ENCODE data around the gene BICDL1. TPM values are rescaled to one million over a fixed set of nuclear protein-coding genes. Genes with fewer than 3 reads are reported as not detected.

The BICDL1 gene
- polyA plus RNA-seq, 1 of the 3 experiments (the other 2 are of a cell fraction), result 0.35 TPM

DNA sequence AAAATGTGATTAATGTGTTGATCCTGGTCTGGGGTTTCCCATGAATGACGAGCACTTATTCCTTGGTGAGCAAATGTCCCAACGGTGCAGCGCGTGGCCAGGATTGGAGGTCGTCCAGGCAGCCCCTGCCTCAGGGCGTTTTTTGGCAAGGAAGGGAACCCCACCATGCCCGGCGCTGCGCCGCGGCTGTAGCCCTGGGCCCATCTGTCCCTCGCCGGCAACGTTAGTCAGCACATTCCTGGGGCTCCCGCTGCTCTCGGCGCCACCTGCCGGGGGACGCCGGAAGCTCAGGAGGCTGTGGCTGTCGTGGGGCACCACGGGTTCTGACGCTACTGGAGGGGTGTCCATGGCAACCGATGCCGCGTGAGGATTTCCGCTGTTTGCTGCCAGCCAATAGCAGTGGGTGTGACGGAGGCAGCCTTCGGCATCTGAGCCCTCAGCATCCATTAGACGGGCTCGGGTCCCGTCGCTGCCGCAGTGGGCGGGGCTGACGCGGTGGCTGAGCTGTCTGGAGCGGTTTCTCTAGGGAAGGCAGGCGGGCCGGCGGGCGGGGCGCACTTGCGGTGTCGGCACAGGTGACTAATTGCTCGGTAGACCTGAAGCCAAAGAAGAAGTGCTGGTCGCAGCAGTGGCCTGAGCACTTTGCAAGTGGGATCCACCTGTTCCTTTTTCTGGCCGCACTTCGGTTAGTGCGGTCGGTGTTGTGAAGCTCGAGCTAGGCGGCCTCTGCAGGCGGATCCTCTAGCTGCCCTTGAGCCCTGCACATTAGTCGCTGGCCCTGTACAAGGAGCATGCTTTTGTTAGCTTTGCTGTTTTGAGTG, 98.0 kb downstream of the BICDL1 start:
- Histone ChIP-seq H3K27me3 (ENCODE audit: insufficient read depth) (no peaks in the 10 kb centered on the region), H3K9me2 (no peaks in the 10 kb centered on the region), H3K9me3 (no peaks in the 10 kb centered on the region), H3K36me3 (replicated peaks in 1 of 2; ENCODE audit: control insufficient read depth in 1 of 2, insufficient read depth in 2 of 2, low read length in 1 of 2) (peaks cover 0 to 5% of the 10 kb centered on the region in 2 experiments), H3K4me1 (ENCODE audit: control insufficient read depth in 1 of 2, insufficient read depth in 2 of 2, low read depth in 1 of 2, low read length in 1 of 2) (peaks cover 0 to 14% of the 10 kb centered on the region in 2 experiments; a peak in 1 of 4 replicates), H3K9ac (peak overlapping the region; percentile 69), H3K4me3 (ENCODE audit: low read depth in 2 of 2, low read length in 1 of 2) (peak overlapping the region; percentile 54 to 63), H3K27ac (ENCODE audit: low read depth in 2 of 2, low read length in 1 of 2) (peak overlapping the region; percentile 74 to 75), H3K79me2 (ENCODE audit: insufficient read depth) (no peaks in the 10 kb centered on the region), H3K4me2 (peak overlapping the region; percentile 82), H3F3A (replicated peaks; ENCODE audit: insufficient read depth) (peaks cover 7% of the 10 kb centered on the region), H4K20me1 (ENCODE audit: insufficient read depth) (no peaks in the 10 kb centered on the region), H2AFZ (ENCODE audit: low read depth) (peak overlapping the region; percentile 95)
- POLR2A ChIA-PET, result interaction anchor here (0.8 to 1.5 kb wide), 5 partner anchors 30 to 205 kb away, joined by 3 to 15 read pairs (median 6); partner anchors contain the start of genes BICDL1, RAB35, RNU4-2 and RPLP0
- peak; percentile 99 for DNase-seq
- 2% methylated on average over 14 of the region's 55 CpGs for WGBS (ENCODE audit: low lambda C conversion rate)
- CTCF ChIA-PET, result interaction anchor here (0.5 to 1.8 kb wide), 18 partner anchors 9 to 1017 kb away, joined by 3 to 10 read pairs (median 4); partner anchors contain the start of genes BICDL1 and RAB35
- TF ChIP-seq, protein P1, sequence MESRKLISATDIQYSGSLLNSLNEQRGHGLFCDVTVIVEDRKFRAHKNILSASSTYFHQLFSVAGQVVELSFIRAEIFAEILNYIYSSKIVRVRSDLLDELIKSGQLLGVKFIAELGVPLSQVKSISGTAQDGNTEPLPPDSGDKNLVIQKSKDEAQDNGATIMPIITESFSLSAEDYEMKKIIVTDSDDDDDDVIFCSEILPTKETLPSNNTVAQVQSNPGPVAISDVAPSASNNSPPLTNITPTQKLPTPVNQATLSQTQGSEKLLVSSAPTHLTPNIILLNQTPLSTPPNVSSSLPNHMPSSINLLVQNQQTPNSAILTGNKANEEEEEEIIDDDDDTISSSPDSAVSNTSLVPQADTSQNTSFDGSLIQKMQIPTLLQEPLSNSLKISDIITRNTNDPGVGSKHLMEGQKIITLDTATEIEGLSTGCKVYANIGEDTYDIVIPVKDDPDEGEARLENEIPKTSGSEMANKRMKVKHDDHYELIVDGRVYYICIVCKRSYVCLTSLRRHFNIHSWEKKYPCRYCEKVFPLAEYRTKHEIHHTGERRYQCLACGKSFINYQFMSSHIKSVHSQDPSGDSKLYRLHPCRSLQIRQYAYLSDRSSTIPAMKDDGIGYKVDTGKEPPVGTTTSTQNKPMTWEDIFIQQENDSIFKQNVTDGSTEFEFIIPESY (IDR thresholded peaks at IDR 0.05; ENCODE audit: borderline replicate concordance, low read depth), result no peak
- peak; percentile 22; the same call in 1 of the 2 replicates for TF ChIP-seq NFIC (IDR thresholded peaks at IDR 0.05; ENCODE audit: borderline replicate concordance)
- TF ChIP-seq, protein P2, sequence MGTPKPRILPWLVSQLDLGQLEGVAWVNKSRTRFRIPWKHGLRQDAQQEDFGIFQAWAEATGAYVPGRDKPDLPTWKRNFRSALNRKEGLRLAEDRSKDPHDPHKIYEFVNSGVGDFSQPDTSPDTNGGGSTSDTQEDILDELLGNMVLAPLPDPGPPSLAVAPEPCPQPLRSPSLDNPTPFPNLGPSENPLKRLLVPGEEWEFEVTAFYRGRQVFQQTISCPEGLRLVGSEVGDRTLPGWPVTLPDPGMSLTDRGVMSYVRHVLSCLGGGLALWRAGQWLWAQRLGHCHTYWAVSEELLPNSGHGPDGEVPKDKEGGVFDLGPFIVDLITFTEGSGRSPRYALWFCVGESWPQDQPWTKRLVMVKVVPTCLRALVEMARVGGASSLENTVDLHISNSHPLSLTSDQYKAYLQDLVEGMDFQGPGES (IDR thresholded peaks at IDR 0.05; ENCODE audit: low read depth, low read length), result no peak; the same call in 1 of the 2 replicates
- peak; percentile 92 for TF ChIP-seq TEAD4 (IDR thresholded peaks at IDR 0.05; ENCODE audit: borderline replicate concordance, insufficient read depth)
- TF ChIP-seq RAD21 (IDR thresholded peaks at IDR 0.05; ENCODE audit: low read length), result peak; percentile 73
- TF ChIP-seq POLR2AphosphoS5 (IDR thresholded peaks at IDR 0.05; ENCODE audit: low read depth, low read length), result peak; percentile 55
- peak; percentile 98 for TF ChIP-seq SIN3A (IDR thresholded peaks at IDR 0.05; ENCODE audit: borderline replicate concordance, low read depth, low read length)
- TF ChIP-seq, protein P3, sequence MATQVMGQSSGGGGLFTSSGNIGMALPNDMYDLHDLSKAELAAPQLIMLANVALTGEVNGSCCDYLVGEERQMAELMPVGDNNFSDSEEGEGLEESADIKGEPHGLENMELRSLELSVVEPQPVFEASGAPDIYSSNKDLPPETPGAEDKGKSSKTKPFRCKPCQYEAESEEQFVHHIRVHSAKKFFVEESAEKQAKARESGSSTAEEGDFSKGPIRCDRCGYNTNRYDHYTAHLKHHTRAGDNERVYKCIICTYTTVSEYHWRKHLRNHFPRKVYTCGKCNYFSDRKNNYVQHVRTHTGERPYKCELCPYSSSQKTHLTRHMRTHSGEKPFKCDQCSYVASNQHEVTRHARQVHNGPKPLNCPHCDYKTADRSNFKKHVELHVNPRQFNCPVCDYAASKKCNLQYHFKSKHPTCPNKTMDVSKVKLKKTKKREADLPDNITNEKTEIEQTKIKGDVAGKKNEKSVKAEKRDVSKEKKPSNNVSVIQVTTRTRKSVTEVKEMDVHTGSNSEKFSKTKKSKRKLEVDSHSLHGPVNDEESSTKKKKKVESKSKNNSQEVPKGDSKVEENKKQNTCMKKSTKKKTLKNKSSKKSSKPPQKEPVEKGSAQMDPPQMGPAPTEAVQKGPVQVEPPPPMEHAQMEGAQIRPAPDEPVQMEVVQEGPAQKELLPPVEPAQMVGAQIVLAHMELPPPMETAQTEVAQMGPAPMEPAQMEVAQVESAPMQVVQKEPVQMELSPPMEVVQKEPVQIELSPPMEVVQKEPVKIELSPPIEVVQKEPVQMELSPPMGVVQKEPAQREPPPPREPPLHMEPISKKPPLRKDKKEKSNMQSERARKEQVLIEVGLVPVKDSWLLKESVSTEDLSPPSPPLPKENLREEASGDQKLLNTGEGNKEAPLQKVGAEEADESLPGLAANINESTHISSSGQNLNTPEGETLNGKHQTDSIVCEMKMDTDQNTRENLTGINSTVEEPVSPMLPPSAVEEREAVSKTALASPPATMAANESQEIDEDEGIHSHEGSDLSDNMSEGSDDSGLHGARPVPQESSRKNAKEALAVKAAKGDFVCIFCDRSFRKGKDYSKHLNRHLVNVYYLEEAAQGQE (IDR thresholded peaks at IDR 0.05; ENCODE audit: low read depth, low read length), result peak; percentile 70; the same call in 1 of the 2 replicates
- no peak for TF ChIP-seq MEF2A (IDR thresholded peaks at IDR 0.05; ENCODE audit: borderline replicate concordance, low read depth)
- peak; percentile 17; the same call in 1 of the 2 replicates for TF ChIP-seq GABPA (IDR thresholded peaks at IDR 0.05; ENCODE audit: low read depth)
- TF ChIP-seq, protein P4, sequence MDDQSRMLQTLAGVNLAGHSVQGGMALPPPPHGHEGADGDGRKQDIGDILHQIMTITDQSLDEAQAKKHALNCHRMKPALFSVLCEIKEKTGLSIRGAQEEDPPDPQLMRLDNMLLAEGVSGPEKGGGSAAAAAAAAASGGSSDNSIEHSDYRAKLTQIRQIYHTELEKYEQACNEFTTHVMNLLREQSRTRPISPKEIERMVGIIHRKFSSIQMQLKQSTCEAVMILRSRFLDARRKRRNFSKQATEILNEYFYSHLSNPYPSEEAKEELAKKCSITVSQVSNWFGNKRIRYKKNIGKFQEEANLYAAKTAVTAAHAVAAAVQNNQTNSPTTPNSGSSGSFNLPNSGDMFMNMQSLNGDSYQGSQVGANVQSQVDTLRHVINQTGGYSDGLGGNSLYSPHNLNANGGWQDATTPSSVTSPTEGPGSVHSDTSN (IDR thresholded peaks at IDR 0.05), result peak; percentile 40
- TF ChIP-seq, protein P5, sequence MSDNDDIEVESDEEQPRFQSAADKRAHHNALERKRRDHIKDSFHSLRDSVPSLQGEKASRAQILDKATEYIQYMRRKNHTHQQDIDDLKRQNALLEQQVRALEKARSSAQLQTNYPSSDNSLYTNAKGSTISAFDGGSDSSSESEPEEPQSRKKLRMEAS (IDR thresholded peaks at IDR 0.05; ENCODE audit: low read depth), result peak; percentile 79
- TF ChIP-seq, protein P6, sequence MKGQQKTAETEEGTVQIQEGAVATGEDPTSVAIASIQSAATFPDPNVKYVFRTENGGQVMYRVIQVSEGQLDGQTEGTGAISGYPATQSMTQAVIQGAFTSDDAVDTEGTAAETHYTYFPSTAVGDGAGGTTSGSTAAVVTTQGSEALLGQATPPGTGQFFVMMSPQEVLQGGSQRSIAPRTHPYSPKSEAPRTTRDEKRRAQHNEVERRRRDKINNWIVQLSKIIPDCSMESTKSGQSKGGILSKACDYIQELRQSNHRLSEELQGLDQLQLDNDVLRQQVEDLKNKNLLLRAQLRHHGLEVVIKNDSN (IDR thresholded peaks at IDR 0.05; ENCODE audit: borderline replicate concordance, low read depth), result peak; percentile 62; the same call in 1 of the 2 replicates
- TF ChIP-seq EP300 (IDR thresholded peaks at IDR 0.05; ENCODE audit: borderline replicate concordance in 1 of 2, low read depth in 1 of 2, low read length in 1 of 2), result peak in 1 of 2 experiments; percentile 57; a peak in 2 of 4 replicates
- TF ChIP-seq ELF1 (IDR thresholded peaks at IDR 0.05), result peak; percentile 85
- peak; percentile 97 for TF ChIP-seq MXI1 (IDR thresholded peaks at IDR 0.05; ENCODE audit: low read depth, low read length)
- TF ChIP-seq, protein P7, sequence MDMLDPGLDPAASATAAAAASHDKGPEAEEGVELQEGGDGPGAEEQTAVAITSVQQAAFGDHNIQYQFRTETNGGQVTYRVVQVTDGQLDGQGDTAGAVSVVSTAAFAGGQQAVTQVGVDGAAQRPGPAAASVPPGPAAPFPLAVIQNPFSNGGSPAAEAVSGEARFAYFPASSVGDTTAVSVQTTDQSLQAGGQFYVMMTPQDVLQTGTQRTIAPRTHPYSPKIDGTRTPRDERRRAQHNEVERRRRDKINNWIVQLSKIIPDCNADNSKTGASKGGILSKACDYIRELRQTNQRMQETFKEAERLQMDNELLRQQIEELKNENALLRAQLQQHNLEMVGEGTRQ (IDR thresholded peaks at IDR 0.05; ENCODE audit: borderline replicate concordance, low read depth, low read length), result no peak
- TF ChIP-seq SMC3 (IDR thresholded peaks at IDR 0.05; ENCODE audit: low read depth, low read length), result peak; percentile 70
- no peak for TF ChIP-seq EZH2phosphoT487 (IDR thresholded peaks at IDR 0.05; ENCODE audit: borderline replicate concordance, low read depth)
- TF ChIP-seq TAF1 (IDR thresholded peaks at IDR 0.05; ENCODE audit: borderline replicate concordance, low read depth, low read length), result peak; percentile 62; the same call in 1 of the 2 replicates
